ENCODE data around the gene LBP. TPM values are rescaled to one million over a fixed set of nuclear protein-coding genes. Genes with fewer than 3 reads are reported as not detected.

The LBP gene
- polyA plus RNA-seq, 1 of the 3 experiments (the other 2 are of a cell fraction) = 0.03 TPM

- CTCF ChIA-PET = interaction anchor here (1.4 to 3.9 kb wide), 2 partner anchors 14 to 68 kb away, joined by 4 to 23 read pairs; no protein-coding TSS in a partner anchor
- WGBS (ENCODE audit: low lambda C conversion rate) = 27% methylated on average over 3 of the region's 3 CpGs
- H3F3A ChIP-seq (replicated peaks; ENCODE audit: insufficient read depth) = no peaks in the 10 kb centered on the region
- H3K4me1 ChIP-seq (ENCODE audit: control insufficient read depth in 1 of 2, insufficient read depth in 2 of 2, low read depth in 1 of 2, low read length in 1 of 2) = no peaks in the 10 kb centered on the region
- H3K9me3 ChIP-seq = no peaks in the 10 kb centered on the region
- POLR2A ChIA-PET = no interaction called here
- no peaks in the 10 kb centered on the region for H3K9me2 ChIP-seq
- no peak overlapping the region for H3K4me2 ChIP-seq
- no peak overlapping the region for H3K4me3 ChIP-seq (ENCODE audit: low read depth in 2 of 2, low read length in 1 of 2)
- no peak overlapping the region for H2AFZ ChIP-seq (ENCODE audit: low read depth)
- DNase-seq = no peak
- peaks cover 11% of the 10 kb centered on the region; the same call in 1 of the 2 replicates for H3K27me3 ChIP-seq (ENCODE audit: insufficient read depth)
- H3K9ac ChIP-seq = no peak overlapping the region
- no peak for TF ChIP-seq TAF1 (IDR thresholded peaks at IDR 0.05; ENCODE audit: borderline replicate concordance, low read depth, low read length)
- TF ChIP-seq IRF3 (IDR thresholded peaks at IDR 0.05; ENCODE audit: low read depth, low read length) = no peak
- TF ChIP-seq SMC3 (IDR thresholded peaks at IDR 0.05; ENCODE audit: low read depth, low read length) = no peak
- no peak for TF ChIP-seq CHD2 (IDR thresholded peaks at IDR 0.05; ENCODE audit: low read length, partially characterized antibody)
- no peak for TF ChIP-seq GABPA (IDR thresholded peaks at IDR 0.05; ENCODE audit: low read depth)
- no peak for TF ChIP-seq NFIC (IDR thresholded peaks at IDR 0.05; ENCODE audit: borderline replicate concordance)
- TF ChIP-seq ZBTB33 (IDR thresholded peaks at IDR 0.05; ENCODE audit: borderline replicate concordance, low read depth) = no peak
- TF ChIP-seq GATA2 (CRISPR knock-in tag; IDR thresholded peaks at IDR 0.05) = no peak
- TF ChIP-seq RFX5 (IDR thresholded peaks at IDR 0.05; ENCODE audit: low read length) = no peak
- TF ChIP-seq FOXM1 (IDR thresholded peaks at IDR 0.05; ENCODE audit: low read depth) = no peak
- no peak for TF ChIP-seq USF2 (IDR thresholded peaks at IDR 0.05; ENCODE audit: borderline replicate concordance, low read depth, low read length)
- no peak overlapping the region for H3K27ac ChIP-seq (ENCODE audit: low read depth in 2 of 2, low read length in 1 of 2)
- no peaks in the 10 kb centered on the region for H3K36me3 ChIP-seq (replicated peaks in 1 of 2; ENCODE audit: control insufficient read depth in 1 of 2, insufficient read depth in 2 of 2, low read length in 1 of 2)
- no peaks in the 10 kb centered on the region for H4K20me1 ChIP-seq (ENCODE audit: insufficient read depth)
- no peaks in the 10 kb centered on the region for H3K79me2 ChIP-seq (ENCODE audit: insufficient read depth)
These were observed 6.3 kb upstream of the LBP start for GRCh38 chr20:38339997-38340396.

GRCh38 chr20:38340693-38341092, 5.6 kb upstream of the LBP start:
- ChIA-PET POLR2A (no interaction called here), CTCF (interaction anchor here (3.9 kb wide), 1 partner anchor 68 kb away, joined by 23 read pairs; no protein-coding TSS in a partner anchor)
- no peak for TF ChIP-seq NFIC (IDR thresholded peaks at IDR 0.05; ENCODE audit: borderline replicate concordance)
- no peak for TF ChIP-seq POLR2AphosphoS5 (IDR thresholded peaks at IDR 0.05; ENCODE audit: low read depth, low read length)
- TF ChIP-seq FOXM1 (IDR thresholded peaks at IDR 0.05; ENCODE audit: low read depth) = no peak
- TF ChIP-seq NRF1 (IDR thresholded peaks at IDR 0.05; ENCODE audit: low read depth, low read length) = no peak
- TF ChIP-seq EP300 (IDR thresholded peaks at IDR 0.05; ENCODE audit: borderline replicate concordance in 1 of 2, low read depth in 1 of 2, low read length in 1 of 2) = no peak
- no peak for TF ChIP-seq PBX3 (IDR thresholded peaks at IDR 0.05)
- TF ChIP-seq ELF1 (IDR thresholded peaks at IDR 0.05) = no peak
- no peak for TF ChIP-seq RAD21 (IDR thresholded peaks at IDR 0.05; ENCODE audit: low read length)
- TF ChIP-seq FOXJ3 (CRISPR knock-in tag; IDR thresholded peaks at IDR 0.05) = no peak
- H3K27me3 ChIP-seq (ENCODE audit: insufficient read depth) = peaks cover 11% of the 10 kb centered on the region; the same call in 1 of the 2 replicates
- no peak overlapping the region for H3K4me3 ChIP-seq (ENCODE audit: low read depth in 2 of 2, low read length in 1 of 2)
- no peaks in the 10 kb centered on the region for H3K36me3 ChIP-seq (replicated peaks in 1 of 2; ENCODE audit: control insufficient read depth in 1 of 2, insufficient read depth in 2 of 2, low read length in 1 of 2)
- H3K9ac ChIP-seq = no peak overlapping the region
- H3K27ac ChIP-seq (ENCODE audit: low read depth in 2 of 2, low read length in 1 of 2) = no peak overlapping the region
- DNase-seq = no peak
- no peaks in the 10 kb centered on the region for H4K20me1 ChIP-seq (ENCODE audit: insufficient read depth)
- no peaks in the 10 kb centered on the region for H3K9me2 ChIP-seq
- no peaks in the 10 kb centered on the region for H3K4me1 ChIP-seq (ENCODE audit: control insufficient read depth in 1 of 2, insufficient read depth in 2 of 2, low read depth in 1 of 2, low read length in 1 of 2)
- no peak overlapping the region for H2AFZ ChIP-seq (ENCODE audit: low read depth)
- H3K4me2 ChIP-seq = no peak overlapping the region
- no peaks in the 10 kb centered on the region for H3K9me3 ChIP-seq
- no peaks in the 10 kb centered on the region for H3K79me2 ChIP-seq (ENCODE audit: insufficient read depth)
- no peaks in the 10 kb centered on the region for H3F3A ChIP-seq (replicated peaks; ENCODE audit: insufficient read depth)
- WGBS (ENCODE audit: low lambda C conversion rate) = 50% methylated on average over 6 of the region's 6 CpGs
